Tibial nerve (tissue), 4 donors: ENCODE data around the gene CEP20.

Source experiments
- CTCF ChIP-seq, 5 experiments: fragments of 200-600 bp in 3 of 5; fragments of 450-650 bp in 2 of 5; sonication (generic) in 3 of 5; IDR thresholded peaks; one replicate each; pipeline ENCODE4 v1.5.1; 2016 to 2019; ENCODE audit warnings: antibody characterized with exemption in 5 of 5, mild to moderate bottlenecking in 3 of 5, moderate library complexity in 2 of 5
- EP300 ChIP-seq, 2 donors: sonication (generic); formaldehyde crosslinking; IDR thresholded peaks; one replicate each; pipeline ENCODE4 v1.6.1; 2017; ENCODE audit warnings: antibody characterized with exemption in 2 of 2, mild to moderate bottlenecking in 1 of 2

GRCh38 chr16:15913046-15913698 lies 24.8 kb upstream of the CEP20 start:
- TF ChIP-seq EP300 (IDR thresholded peaks at IDR 0.05): no peak
- TF ChIP-seq CTCF (IDR thresholded peaks at IDR 0.05): no peak
